IMR-90 (cell line): ENCODE results near the gene KITLG. TPM values are rescaled to one million over a fixed set of nuclear protein-coding genes. Genes with fewer than 3 reads are reported as not detected.
A peak's percentile ranks its signal among the peaks of the same experiment; 100 is the strongest.

ENCODE experiments used
- ATAC-seq: fragments of 200-7000 bp; cut with Tn5 transposase; 2 replicates; pipeline ENCODE4 v1.9.1; 2020; ENCODE audit warnings: low read depth, mild to moderate bottlenecking, moderate library complexity
- BruUV-seq: library from RNA; stranded (reverse); fragments of 400-500 nt; replicated peaks from 2 replicates; lab custom pipeline; 2021; lab: Mats Ljungman, UMichigan
- CTCF ChIA-PET: fragments of 300-600 bp; formaldehyde crosslinking; extraction: SDS; loops from one replicate; lab custom pipeline; 2021; ENCODE audit warnings: antibody characterized with exemption; lab: Yijun Ruan, JAX
- POLR2A ChIA-PET: fragments of 300-600 bp; sonication (Branson Sonifier 250); formaldehyde crosslinking; loops from one replicate; lab custom pipeline; 2022; ENCODE audit warnings: antibody characterized with exemption; ENCODE audit not compliant: unreplicated experiment; lab: Charles Lee
- DNase-seq: peaks from one replicate; pipeline ENCODE4 v3.0.0; 2013
- H2AFZ ChIP-seq: replicated peaks from 2 replicates; pipeline ENCODE3; 2013; ENCODE audit warnings: low read length, mild to moderate bottlenecking; ENCODE audit not compliant: poor library complexity
- H2AK5ac ChIP-seq: 2 replicates; pipeline ENCODE4 v1.6.1; 2013; ENCODE audit warnings: low read depth, low read length, inconsistent platforms
- H2AK9ac ChIP-seq: replicated peaks from 2 replicates; pipeline ENCODE3; 2013; ENCODE audit warnings: mild to moderate bottlenecking, low read depth, low read length, moderate library complexity; ENCODE audit not compliant: poor library complexity
- H2BK120ac ChIP-seq: 2 replicates; pipeline ENCODE4 v1.6.1; 2013; ENCODE audit warnings: low read depth, low read length, inconsistent platforms
- H2BK15ac ChIP-seq: 3 replicates; pipeline ENCODE4 v1.6.1; 2013; ENCODE audit warnings: low read depth, low read length, inconsistent platforms
- H2BK20ac ChIP-seq: 2 replicates; pipeline ENCODE4 v1.6.1; 2013; ENCODE audit warnings: low read depth, mild to moderate bottlenecking, inconsistent platforms, low read length, moderate library complexity
- H2BK5ac ChIP-seq: 2 replicates; pipeline ENCODE4 v1.6.1; 2013; ENCODE audit warnings: mild to moderate bottlenecking, low read depth, low read length, inconsistent platforms; ENCODE audit not compliant: poor library complexity, severe bottlenecking
- H3K14ac ChIP-seq: replicated peaks from 2 replicates; pipeline ENCODE4 v1.6.1; 2013; ENCODE audit warnings: low read depth, low read length, inconsistent platforms
- H3K18ac ChIP-seq: 2 replicates; pipeline ENCODE4 v1.6.1; 2013; ENCODE audit warnings: low read depth, low read length, control low read depth
- H3K23ac ChIP-seq: 2 replicates; pipeline ENCODE4 v1.6.1; 2013; ENCODE audit warnings: low read depth, low read length, inconsistent platforms
- H3K27ac ChIP-seq: 2 replicates; pipeline ENCODE4 v1.5.1; 2013; ENCODE audit warnings: mild to moderate bottlenecking, control low read depth, low read length; ENCODE audit not compliant: insufficient read depth
- H3K27me3 ChIP-seq: 2 replicates; pipeline ENCODE4 v1.6.1; 2013; ENCODE audit warnings: low read length; ENCODE audit not compliant: control insufficient read depth, insufficient read depth
- H3K36me3 ChIP-seq: 2 replicates; pipeline ENCODE4 v1.6.1; 2013; ENCODE audit warnings: low read length, mixed read lengths; ENCODE audit not compliant: control insufficient read depth, insufficient read depth
- H3K4ac ChIP-seq: 2 replicates; pipeline ENCODE4 v1.6.1; 2013; ENCODE audit warnings: low read depth, low read length, inconsistent platforms
- H3K4me1 ChIP-seq: 2 replicates; pipeline ENCODE4 v1.6.1; 2013; ENCODE audit warnings: low read length, mixed read lengths; ENCODE audit not compliant: control insufficient read depth, insufficient read depth
- H3K4me2 ChIP-seq: 2 replicates; pipeline ENCODE4 v1.6.1; 2013; ENCODE audit warnings: low read depth, mild to moderate bottlenecking, control low read depth, low read length, moderate library complexity
- H3K4me3 ChIP-seq: 2 replicates; pipeline ENCODE4 v1.5.1; 2013; ENCODE audit warnings: low read depth, mild to moderate bottlenecking, control low read depth, low read length, moderate library complexity; ENCODE audit not compliant: insufficient read depth
- H3K56ac ChIP-seq: 2 replicates; pipeline ENCODE4 v1.6.1; 2013; ENCODE audit warnings: low read length, inconsistent platforms; ENCODE audit not compliant: insufficient read depth; ENCODE audit errors: extremely low read depth
- H3K79me1 ChIP-seq, 2 experiments: 2 replicates each; pipeline ENCODE4 v1.6.1; 2013; ENCODE audit warnings: low read length in 2 of 2, inconsistent platforms in 1 of 2, low read depth in 1 of 2
- H3K9ac ChIP-seq: 2 replicates; pipeline ENCODE4 v1.6.1; 2013; ENCODE audit warnings: low read depth, low read length, control low read depth
- H3K9me1 ChIP-seq: 2 replicates; pipeline ENCODE4 v1.6.1; 2013; ENCODE audit warnings: low read length, inconsistent platforms; ENCODE audit not compliant: insufficient read depth
- H3K9me3 ChIP-seq: 2 replicates; pipeline ENCODE4 v1.6.1; 2013; ENCODE audit warnings: low read length; ENCODE audit not compliant: control insufficient read depth, insufficient read depth
- H4K20me1 ChIP-seq: 2 replicates; pipeline ENCODE4 v1.6.1; 2013; ENCODE audit warnings: low read length, inconsistent platforms; ENCODE audit not compliant: insufficient read depth
- H4K5ac ChIP-seq: 2 replicates; pipeline ENCODE4 v1.6.1; 2013; ENCODE audit warnings: mild to moderate bottlenecking, low read depth, low read length, control low read depth
- H4K8ac ChIP-seq, 2 experiments: 2 replicates each; pipeline ENCODE4 v1.6.1; 2013; ENCODE audit warnings: low read depth in 2 of 2, low read length in 2 of 2, control low read depth in 1 of 2, inconsistent platforms in 1 of 2
- H4K91ac ChIP-seq: 2 replicates; pipeline ENCODE4 v1.6.1; 2013; ENCODE audit warnings: low read depth, low read length, inconsistent platforms; ENCODE audit not compliant: insufficient read depth
- BHLHE40 ChIP-seq: fragments of 150-350 bp; IDR thresholded peaks from 2 replicates; pipeline ENCODE4 v1.6.1; 2016; ENCODE audit warnings: mild to moderate bottlenecking, low read depth, low read length
- ELK1 ChIP-seq: fragments of 150-350 bp; IDR thresholded peaks from 2 replicates; pipeline ENCODE4 v1.6.1; 2016; ENCODE audit warnings: low read depth, mild to moderate bottlenecking, low read length, moderate library complexity, borderline replicate concordance
- FOS ChIP-seq: fragments of 150-350 bp; IDR thresholded peaks from 2 replicates; pipeline ENCODE4 v1.6.1; 2016; ENCODE audit warnings: low read depth, low read length
- MAFK ChIP-seq: IDR thresholded peaks from 2 replicates; pipeline ENCODE4 v1.6.1; 2012; ENCODE audit warnings: low read depth, low read length, improper control_type of control experiment
- MAZ ChIP-seq: IDR thresholded peaks from 2 replicates; pipeline ENCODE4 v1.6.1; 2012; ENCODE audit warnings: low read depth, mild to moderate bottlenecking, low read length, improper control_type of control experiment, moderate library complexity, borderline replicate concordance
- NFE2L2 ChIP-seq: fragments of 150-350 bp; IDR thresholded peaks from 2 replicates; pipeline ENCODE4 v1.6.1; 2016; ENCODE audit warnings: low read depth, mild to moderate bottlenecking, low read length
- RAD21 ChIP-seq: IDR thresholded peaks from 2 replicates; pipeline ENCODE4 v1.6.1; 2012; ENCODE audit warnings: low read length, improper control_type of control experiment
- RFX5 ChIP-seq: IDR thresholded peaks from 2 replicates; pipeline ENCODE4 v1.8.0; 2012; ENCODE audit warnings: low read depth, mild to moderate bottlenecking, low read length, moderate library complexity
- USF2 ChIP-seq: fragments of 150-350 bp; IDR thresholded peaks from 2 replicates; pipeline ENCODE4 v1.6.1; 2017; ENCODE audit warnings: mild to moderate bottlenecking, antibody characterized with exemption, low read length, low read depth
- WGBS, 2 experiments: methylation state at CpG; one replicate each; pipeline versions ENCODE4 v1.1.5 to v1.1.7; 2013; ENCODE audit warnings: missing lambda C conversion rate in 2 of 2; ENCODE audit not compliant: insufficient read length in 1 of 2; ENCODE audit errors: extremely low coverage in 2 of 2; 5-methylcytosine and 5-hydroxymethylcytosine counted together
- dilution Hi-C: fragments of 300-500 bp; cut with HindIII; formaldehyde crosslinking; loops from one replicate; pipeline ENCODE4 v1.14.3; 2018; ENCODE audit warnings: low sequenced_read_pairs; ENCODE audit not compliant: unreplicated experiment
- in situ Hi-C: fragments of 300-500 bp; cut with MboI; formaldehyde crosslinking; loops from 3 replicates; pipeline ENCODE4 v1.14.3; 2019; ENCODE audit warnings: low sequenced_read_pairs, inconsistent platforms, mixed read lengths
- intact Hi-C: fragments of 100-400 bp; cut with micrococcal nuclease; formaldehyde crosslinking; loops from 2 replicates; pipeline ENCODE4 v1.10.0; 2022
- polyA plus RNA-seq, 3 experiments: library from polyadenylated mRNA; depleted of rRNA; stranded (reverse); fragments of >200 nt; gene quantifications; 2 replicates each; pipeline ENCODE4 v1.2.3, GENCODE V29; 2012; ENCODE audit warnings: low replicate concordance in 1 of 3
- total RNA-seq: library from RNA; depleted of rRNA; stranded (reverse); fragments of >200 nt; gene quantifications from 2 replicates; pipeline ENCODE4 v1.2.3, GENCODE V29; 2012
- TF ChIP-seq, protein P1 (sequence below): conservative IDR thresholded peaks from 2 replicates; pipeline ENCODE4 v1.5.1; 2012; ENCODE audit warnings: mild to moderate bottlenecking, low read depth, low read length, improper control_type of control experiment

KITLG gene
- total and polyA plus RNA-seq, 2 of the 4 experiments (the other 2 are of a cell fraction) = 14.5 to 87.5 TPM

- CTCF ChIA-PET = no interaction called here
- H3K18ac ChIP-seq = no peak overlapping the region
- no peak overlapping the region for H4K5ac ChIP-seq
- dilution Hi-C loops (no loop called here), intact Hi-C loops (no loop called here), in situ Hi-C loops (no loop called here)
- no peak for TF ChIP-seq RAD21
- no peak for TF ChIP-seq NFE2L2
- TF ChIP-seq FOS = no peak
- TF ChIP-seq, protein P1, sequence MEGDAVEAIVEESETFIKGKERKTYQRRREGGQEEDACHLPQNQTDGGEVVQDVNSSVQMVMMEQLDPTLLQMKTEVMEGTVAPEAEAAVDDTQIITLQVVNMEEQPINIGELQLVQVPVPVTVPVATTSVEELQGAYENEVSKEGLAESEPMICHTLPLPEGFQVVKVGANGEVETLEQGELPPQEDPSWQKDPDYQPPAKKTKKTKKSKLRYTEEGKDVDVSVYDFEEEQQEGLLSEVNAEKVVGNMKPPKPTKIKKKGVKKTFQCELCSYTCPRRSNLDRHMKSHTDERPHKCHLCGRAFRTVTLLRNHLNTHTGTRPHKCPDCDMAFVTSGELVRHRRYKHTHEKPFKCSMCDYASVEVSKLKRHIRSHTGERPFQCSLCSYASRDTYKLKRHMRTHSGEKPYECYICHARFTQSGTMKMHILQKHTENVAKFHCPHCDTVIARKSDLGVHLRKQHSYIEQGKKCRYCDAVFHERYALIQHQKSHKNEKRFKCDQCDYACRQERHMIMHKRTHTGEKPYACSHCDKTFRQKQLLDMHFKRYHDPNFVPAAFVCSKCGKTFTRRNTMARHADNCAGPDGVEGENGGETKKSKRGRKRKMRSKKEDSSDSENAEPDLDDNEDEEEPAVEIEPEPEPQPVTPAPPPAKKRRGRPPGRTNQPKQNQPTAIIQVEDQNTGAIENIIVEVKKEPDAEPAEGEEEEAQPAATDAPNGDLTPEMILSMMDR = no peak; the same call in 1 of the 2 replicates
- TF ChIP-seq USF2 = no peak
- TF ChIP-seq ELK1 = no peak
- no peak for TF ChIP-seq MAFK
- TF ChIP-seq BHLHE40 = no peak
- no peak for TF ChIP-seq MAZ
- no peak for TF ChIP-seq RFX5
- POLR2A ChIA-PET = no interaction called here
- H3K27me3 ChIP-seq = no peaks in the 10 kb centered on the region
- H3K23ac ChIP-seq = no peak overlapping the region
- WGBS, 2 experiments = 100% methylated on average over 1 of the region's 3 CpGs; no CpG with 5 or more reads in 1 of the 2 experiments
- no peak for DNase-seq
- H3K4me2 ChIP-seq = no peak overlapping the region
- H4K8ac ChIP-seq = no peak overlapping the region; a peak in 1 of 4 replicates
- no peak overlapping the region for H2BK15ac ChIP-seq
- 0 out of 2 replicates have a peak overlapping the region, but pooled peaks have one; percentile 26 for H3K14ac ChIP-seq
- H2AK5ac ChIP-seq = no peak overlapping the region
- H3K9ac ChIP-seq = no peak overlapping the region
- no peak overlapping the region for H2BK5ac ChIP-seq
- H4K91ac ChIP-seq = no peak overlapping the region
- no peak overlapping the region for H2AFZ ChIP-seq
- no peaks in the 10 kb centered on the region for H4K20me1 ChIP-seq
- no peak overlapping the region for H2BK20ac ChIP-seq
- H3K4me1 ChIP-seq = no peaks in the 10 kb centered on the region
- H3K79me1 ChIP-seq = no peaks in the 10 kb centered on the region
- no TSS peak for BruUV-seq
- no peak overlapping the region for H3K27ac ChIP-seq
- no peak overlapping the region for H2AK9ac ChIP-seq
- no peaks in the 10 kb centered on the region for H3K9me1 ChIP-seq
- no peak overlapping the region for H3K4ac ChIP-seq
- no peak overlapping the region for H2BK120ac ChIP-seq
- H3K4me3 ChIP-seq = no peak overlapping the region
- no peaks in the 10 kb centered on the region; the same call in 1 of the 2 replicates for H3K9me3 ChIP-seq
- no peak overlapping the region for H3K56ac ChIP-seq
- no peak for ATAC-seq
- no peaks in the 10 kb centered on the region for H3K36me3 ChIP-seq
Measured at GRCh38 chr12:88623777-88624548, 43.7 kb upstream of the KITLG start.
